Activated T-cell treated with anti-CD3 and anti-CD28 coated beads for 24 hours (primary cell): ENCODE results near the gene ARHGAP8.

ENCODE experiments used
- DNase-seq: peaks from one replicate; pipeline ENCODE4 v3.0.0-alpha.2; 2020; ENCODE audit warnings: low read depth

The ARHGAP8 gene

GRCh38 chr22:44726439-44726838 lies 25.9 kb upstream of the ARHGAP8 start:
- no peak for DNase-seq

GRCh38 chr22:44727148-44727547 lies 25.2 kb upstream of the ARHGAP8 start:
- no peak for DNase-seq

GRCh38 chr22:44727709-44728108 lies 24.7 kb upstream of the ARHGAP8 start:
- no peak for DNase-seq

- no peak for DNase-seq
Observed at GRCh38 chr22:44728761-44729324, 23.5 kb upstream of the ARHGAP8 start.

- DNase-seq = no peak
Observed at GRCh38 chr22:44729391-44730021, 22.9 kb upstream of the ARHGAP8 start.

GRCh38 chr22:44730022-44730393 lies 22.4 kb upstream of the ARHGAP8 start:
- no peak for DNase-seq

- DNase-seq = no peak
Observed at GRCh38 chr22:44730490-44731356, 21.7 kb upstream of the ARHGAP8 start.

- DNase-seq = no peak
Observed at GRCh38 chr22:44731357-44731970, 20.9 kb upstream of the ARHGAP8 start.

- no peak for DNase-seq
Observed at GRCh38 chr22:44732017-44732561, 20.3 kb upstream of the ARHGAP8 start.

- DNase-seq = no peak
Observed at GRCh38 chr22:44732661-44733060, 19.7 kb upstream of the ARHGAP8 start.

GRCh38 chr22:44733426-44734106 lies 18.8 kb upstream of the ARHGAP8 start:
- no peak for DNase-seq

- DNase-seq = no peak
Observed at GRCh38 chr22:44734278-44734677, 18.1 kb upstream of the ARHGAP8 start.

- no peak for DNase-seq
Observed at GRCh38 chr22:44734801-44735517, 17.4 kb upstream of the ARHGAP8 start.

GRCh38 chr22:44735518-44736428 lies 16.6 kb upstream of the ARHGAP8 start:
- DNase-seq = peak; percentile 73

GRCh38 chr22:44736581-44737405 lies 15.6 kb upstream of the ARHGAP8 start:
- no peak for DNase-seq

GRCh38 chr22:44737406-44738346 lies 14.7 kb upstream of the ARHGAP8 start:
- DNase-seq = no peak

- no peak for DNase-seq
Observed at GRCh38 chr22:44738347-44738715, 14.0 kb upstream of the ARHGAP8 start.

- DNase-seq = no peak
Observed at GRCh38 chr22:44739024-44739423, 13.4 kb upstream of the ARHGAP8 start.
